Transverse colon (tissue), 4 donors: ENCODE data around the gene SDHAF4. TPM values are rescaled to one million over a fixed set of nuclear protein-coding genes. Genes with fewer than 3 reads are reported as not detected.

Source experiments
- DNase-seq: peaks from one replicate; pipeline ENCODE4 v3.0.0-alpha.2; 2019
- H3K27ac ChIP-seq, 4 donors: fragments of 200-600 bp; sonication (generic); 2 replicates each; pipeline ENCODE4 v1.5.1; 2016 to 2018; ENCODE audit warnings: inconsistent platforms in 4 of 4
- H3K27me3 ChIP-seq: fragments of 200-600 bp; sonication (generic); 2 replicates; pipeline ENCODE4 v1.5.1; 2017; ENCODE audit warnings: inconsistent platforms
- H3K36me3 ChIP-seq, 4 donors: fragments of 200-600 bp; sonication (generic); 2 replicates each; pipeline ENCODE4 v1.5.1; 2017 to 2019; ENCODE audit warnings: inconsistent platforms in 4 of 4
- H3K4me1 ChIP-seq, 4 donors: fragments of 200-600 bp; sonication (generic); 2 replicates each; pipeline ENCODE4 v1.5.1; 2017 to 2020; ENCODE audit warnings: inconsistent platforms in 4 of 4
- H3K4me3 ChIP-seq, 4 donors: fragments of 200-600 bp; sonication (generic); 1 replicate in 1 of 4; 2 replicates in 3 of 4; pipeline versions ENCODE4 v1.5.1 to v1.6.1; 2017 to 2019; ENCODE audit warnings: inconsistent platforms in 4 of 4
- H3K9me3 ChIP-seq, 2 donors: fragments of 200-600 bp; sonication (generic); 2 replicates each; pipeline ENCODE4 v1.5.1; 2017 to 2019; ENCODE audit warnings: inconsistent platforms in 2 of 2
- CTCF ChIP-seq, 5 experiments: fragments of 200-600 bp in 3 of 5; fragments of 450-650 bp in 2 of 5; sonication (generic) in 3 of 5; IDR thresholded peaks; 1 replicate in 2 of 5; 2 replicates in 3 of 5; pipeline ENCODE4 v1.5.1; 2016 to 2017; ENCODE audit warnings: antibody characterized with exemption in 5 of 5, inconsistent platforms in 3 of 5, mild to moderate bottlenecking in 2 of 5, moderate library complexity in 1 of 5
- EP300 ChIP-seq: sonication (generic); formaldehyde crosslinking; IDR thresholded peaks from one replicate; pipeline ENCODE4 v1.6.1; 2017; ENCODE audit warnings: antibody characterized with exemption, low read depth
- POLR2A ChIP-seq: fragments of 450-650 bp; IDR thresholded peaks from one replicate; pipeline ENCODE4 v1.6.1; 2016; ENCODE audit warnings: antibody characterized with exemption, mild to moderate bottlenecking, moderate library complexity
- POLR2AphosphoS5 ChIP-seq, 3 donors: sonication (generic); formaldehyde crosslinking; IDR thresholded peaks; one replicate each; pipeline ENCODE4 v1.6.1; 2016; ENCODE audit warnings: antibody characterized with exemption in 3 of 3
- WGBS, 2 donors: methylation state at CpG; one replicate each; pipeline ENCODE4 v1.1.5; 2018; ENCODE audit warnings: low coverage in 1 of 2; 5-methylcytosine and 5-hydroxymethylcytosine counted together
- in situ Hi-C, 4 donors: fragments of 200-750 bp; cut with MboI; loops; one replicate each; pipeline versions ENCODE4 v1.15.0 to v1.15.1; 2017; ENCODE audit warnings: low sequenced_read_pairs in 3 of 4, low pct_ligation_motif_present in 1 of 4, low pct_unique_long_range_greater_than_20kb in 1 of 4
- intact Hi-C: fragments of 100-400 bp; cut with DNase I; formaldehyde crosslinking; loops from one replicate; pipeline ENCODE4 v1.15.1; 2023; ENCODE audit warnings: low total_unique reads
- total RNA-seq, 4 donors: library from RNA; depleted of rRNA; stranded (reverse); fragments of >200 nt; gene quantifications; one replicate each; pipeline ENCODE4 v1.1.0, GENCODE V29; 2016

SDHAF4 gene
- total RNA-seq, 4 donors from 2014 or later = 1.9 to 8.3 (median 5.3) TPM

GRCh38 chr6:70563530-70563929, 3.2 kb upstream of the SDHAF4 start:
- no peaks in the 10 kb centered on the region for H3K9me3 ChIP-seq
- H3K4me3 ChIP-seq = no peak overlapping the region
- H3K27ac ChIP-seq = no peak overlapping the region
- 68 to 75% methylated on average over 5 to 6 of the region's 6 CpGs for WGBS, 2 donors
- peaks cover 4 to 18% (median 6%) of the 10 kb centered on the region in 4 donors for H3K4me1 ChIP-seq
- no peaks in the 10 kb centered on the region for H3K36me3 ChIP-seq
- in situ Hi-C loops (loop anchor here in 1 of 4 donors (25.0 kb wide), 1 partner anchor 124 kb away; no protein-coding TSS in a partner anchor), intact Hi-C loops (no loop called here)
- TF ChIP-seq EP300 (no peak), CTCF (IDR thresholded peaks at IDR 0.05) (no peak)
- H3K27me3 ChIP-seq = no peaks in the 10 kb centered on the region
- no peak for DNase-seq

- Histone ChIP-seq H3K4me3 (no peak overlapping the region), H3K4me1 (no peaks in the 10 kb centered on the region), H3K36me3 (peaks cover 0 to 6% (median 0%) of the 10 kb centered on the region in 4 donors), H3K9me3 (no peaks in the 10 kb centered on the region), H3K27ac (no peak overlapping the region), H3K27me3 (no peaks in the 10 kb centered on the region)
- 97% methylated on average over 2 of the region's 2 CpGs; no CpG with 5 or more reads in 1 of the 2 donors for whole genome bisulfite sequencing, 2 donors
- intact Hi-C loops (loop anchor here (10.0 kb wide), 1 partner anchor 110 kb away; no protein-coding TSS in a partner anchor), in situ Hi-C loops (loop anchor here in 1 of 4 donors (25.0 kb wide), 1 partner anchor 113 kb away; no protein-coding TSS in a partner anchor)
- TF ChIP-seq POLR2A (no peak), POLR2AphosphoS5 (IDR thresholded peaks at IDR 0.05) (no peak), EP300 (no peak), CTCF (IDR thresholded peaks at IDR 0.05) (no peak)
- DNase-seq = no peak
Measured at GRCh38 chr6:70574643-70575042, 7.9 kb downstream of the SDHAF4 start.

- peaks cover 0 to 18% (median 3%) of the 10 kb centered on the region in 4 donors for H3K36me3 ChIP-seq
- in situ Hi-C loops = no loop called here
- no peak overlapping the region for H3K4me3 ChIP-seq
- TF ChIP-seq EP300 = no peak
- no peaks in the 10 kb centered on the region for H3K27me3 ChIP-seq
- peak; percentile 12 for DNase-seq
- no peak overlapping the region for H3K27ac ChIP-seq
- 44 to 57% methylated on average over 6 to 7 of the region's 7 CpGs for WGBS, 2 donors
- H3K4me1 ChIP-seq = no peaks in the 10 kb centered on the region
- intact Hi-C loops = loop anchor here (10.0 kb wide), 1 partner anchor 109 kb away; no protein-coding TSS in a partner anchor
- no peaks in the 10 kb centered on the region for H3K9me3 ChIP-seq
Measured at GRCh38 chr6:70575899-70576495, 9.3 kb downstream of the SDHAF4 start.

GRCh38 chr6:70586114-70586513, 19.4 kb downstream of the SDHAF4 start:
- H3K27me3 ChIP-seq = no peaks in the 10 kb centered on the region
- no peak overlapping the region for H3K4me3 ChIP-seq
- no peak for DNase-seq
- no peak overlapping the region for H3K27ac ChIP-seq
- 50 to 76% methylated on average over 1 of the region's 1 CpG for WGBS, 2 donors
- TF ChIP-seq POLR2A = no peak
- TF ChIP-seq EP300 = no peak
- no peak for TF ChIP-seq CTCF (IDR thresholded peaks at IDR 0.05)
- no peak for TF ChIP-seq POLR2AphosphoS5 (IDR thresholded peaks at IDR 0.05)
- peaks cover 0 to 12% (median 3%) of the 10 kb centered on the region in 4 donors for H3K36me3 ChIP-seq
- no peaks in the 10 kb centered on the region for H3K9me3 ChIP-seq
- intact Hi-C loops (no loop called here), in situ Hi-C loops (no loop called here)
- no peaks in the 10 kb centered on the region for H3K4me1 ChIP-seq

- H3K36me3 ChIP-seq = no peaks in the 10 kb centered on the region
- H3K4me1 ChIP-seq = no peaks in the 10 kb centered on the region
- no peak overlapping the region for H3K27ac ChIP-seq
- in situ Hi-C loops = no loop called here
- no peaks in the 10 kb centered on the region for H3K27me3 ChIP-seq
- no peak overlapping the region for H3K4me3 ChIP-seq
- H3K9me3 ChIP-seq = no peaks in the 10 kb centered on the region
- intact Hi-C loops = no loop called here
- no peak for TF ChIP-seq POLR2AphosphoS5 (IDR thresholded peaks at IDR 0.05)
- TF ChIP-seq POLR2A = no peak
- no peak for TF ChIP-seq EP300
- TF ChIP-seq CTCF (IDR thresholded peaks at IDR 0.05) = no peak
- DNase-seq = no peak
Measured at GRCh38 chr6:70590400-70590799, 23.7 kb downstream of the SDHAF4 start.
